Suprapubic skin (tissue), 4 donors: Measurements from ENCODE around the gene ROPN1L.

Experiments used
- POLR2A ChIP-seq, 2 donors: fragments of 450-650 bp; IDR thresholded peaks; one replicate each; pipeline ENCODE4 v1.6.1; 2017; ENCODE audit warnings: antibody characterized with exemption in 2 of 2, mild to moderate bottlenecking in 2 of 2, moderate library complexity in 2 of 2
- POLR2AphosphoS5 ChIP-seq, 3 donors: sonication (generic); formaldehyde crosslinking; IDR thresholded peaks; one replicate each; pipeline ENCODE4 v1.6.1; 2017; ENCODE audit warnings: antibody characterized with exemption in 3 of 3
- TF ChIP-seq, protein P1 (sequence below), 2 donors: fragments of 200-600 bp in 1 of 2; fragments of 450-650 bp in 1 of 2; sonication (generic) in 1 of 2; IDR thresholded peaks; one replicate each; pipeline ENCODE4 v1.5.1; 2016 to 2019; ENCODE audit warnings: antibody characterized with exemption in 2 of 2, mild to moderate bottlenecking in 1 of 2, moderate library complexity in 1 of 2

DNA sequence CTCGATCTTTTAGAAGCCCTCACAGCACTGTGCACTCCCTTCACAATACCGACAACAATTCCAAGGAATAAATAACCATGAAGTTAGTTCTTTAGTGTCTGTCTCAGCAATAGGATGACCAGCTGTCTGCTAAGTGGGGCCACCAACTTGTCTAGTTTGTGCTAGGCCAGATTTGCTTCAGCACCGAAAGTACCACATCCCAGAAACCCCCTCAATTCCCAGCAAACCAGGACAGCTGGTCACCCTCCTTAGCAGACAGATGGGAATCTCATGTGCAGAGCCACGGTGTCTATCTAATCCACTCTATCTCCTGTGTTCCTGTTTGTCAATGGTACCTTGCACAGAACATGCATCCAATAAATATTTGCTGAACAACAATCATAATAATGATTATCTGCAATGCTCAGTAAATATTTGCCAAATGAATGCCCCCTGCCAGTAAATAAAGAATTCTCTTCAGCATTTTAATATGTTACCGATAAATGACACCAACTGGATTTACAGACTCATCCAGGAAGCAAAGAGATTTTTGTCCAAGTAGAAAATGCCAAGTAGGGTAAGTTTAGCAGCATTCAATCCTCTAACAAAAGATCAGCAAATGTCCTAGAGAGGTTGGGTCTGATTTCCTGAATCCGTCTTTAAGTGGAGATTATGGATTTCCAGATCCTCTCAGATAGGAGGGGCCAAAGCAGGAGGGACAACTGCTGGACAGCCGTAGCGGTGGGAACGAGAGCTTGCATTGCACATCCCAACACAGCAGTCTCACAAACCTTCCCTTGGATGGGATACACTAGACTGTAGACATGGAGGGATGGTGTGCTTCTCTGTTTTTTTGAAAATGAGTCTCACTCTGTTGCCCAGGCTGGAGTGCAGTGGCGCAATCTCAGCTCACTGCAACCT lies 70.3 kb downstream of the ROPN1L start:
- TF ChIP-seq POLR2A (IDR thresholded peaks at IDR 0.05) = no peak
- no peak for TF ChIP-seq POLR2AphosphoS5 (IDR thresholded peaks at IDR 0.05)
- TF ChIP-seq, protein P1, sequence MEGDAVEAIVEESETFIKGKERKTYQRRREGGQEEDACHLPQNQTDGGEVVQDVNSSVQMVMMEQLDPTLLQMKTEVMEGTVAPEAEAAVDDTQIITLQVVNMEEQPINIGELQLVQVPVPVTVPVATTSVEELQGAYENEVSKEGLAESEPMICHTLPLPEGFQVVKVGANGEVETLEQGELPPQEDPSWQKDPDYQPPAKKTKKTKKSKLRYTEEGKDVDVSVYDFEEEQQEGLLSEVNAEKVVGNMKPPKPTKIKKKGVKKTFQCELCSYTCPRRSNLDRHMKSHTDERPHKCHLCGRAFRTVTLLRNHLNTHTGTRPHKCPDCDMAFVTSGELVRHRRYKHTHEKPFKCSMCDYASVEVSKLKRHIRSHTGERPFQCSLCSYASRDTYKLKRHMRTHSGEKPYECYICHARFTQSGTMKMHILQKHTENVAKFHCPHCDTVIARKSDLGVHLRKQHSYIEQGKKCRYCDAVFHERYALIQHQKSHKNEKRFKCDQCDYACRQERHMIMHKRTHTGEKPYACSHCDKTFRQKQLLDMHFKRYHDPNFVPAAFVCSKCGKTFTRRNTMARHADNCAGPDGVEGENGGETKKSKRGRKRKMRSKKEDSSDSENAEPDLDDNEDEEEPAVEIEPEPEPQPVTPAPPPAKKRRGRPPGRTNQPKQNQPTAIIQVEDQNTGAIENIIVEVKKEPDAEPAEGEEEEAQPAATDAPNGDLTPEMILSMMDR (IDR thresholded peaks at IDR 0.05) = no peak
